Measurements from ENCODE around the gene SLC20A1. TPM values are rescaled to one million over a fixed set of nuclear protein-coding genes. Genes with fewer than 3 reads are reported as not detected.

SLC20A1 gene
- total and polyA plus RNA-seq, 11 donors, result 5.6 to 51.7 (median 12.0) TPM

DNA sequence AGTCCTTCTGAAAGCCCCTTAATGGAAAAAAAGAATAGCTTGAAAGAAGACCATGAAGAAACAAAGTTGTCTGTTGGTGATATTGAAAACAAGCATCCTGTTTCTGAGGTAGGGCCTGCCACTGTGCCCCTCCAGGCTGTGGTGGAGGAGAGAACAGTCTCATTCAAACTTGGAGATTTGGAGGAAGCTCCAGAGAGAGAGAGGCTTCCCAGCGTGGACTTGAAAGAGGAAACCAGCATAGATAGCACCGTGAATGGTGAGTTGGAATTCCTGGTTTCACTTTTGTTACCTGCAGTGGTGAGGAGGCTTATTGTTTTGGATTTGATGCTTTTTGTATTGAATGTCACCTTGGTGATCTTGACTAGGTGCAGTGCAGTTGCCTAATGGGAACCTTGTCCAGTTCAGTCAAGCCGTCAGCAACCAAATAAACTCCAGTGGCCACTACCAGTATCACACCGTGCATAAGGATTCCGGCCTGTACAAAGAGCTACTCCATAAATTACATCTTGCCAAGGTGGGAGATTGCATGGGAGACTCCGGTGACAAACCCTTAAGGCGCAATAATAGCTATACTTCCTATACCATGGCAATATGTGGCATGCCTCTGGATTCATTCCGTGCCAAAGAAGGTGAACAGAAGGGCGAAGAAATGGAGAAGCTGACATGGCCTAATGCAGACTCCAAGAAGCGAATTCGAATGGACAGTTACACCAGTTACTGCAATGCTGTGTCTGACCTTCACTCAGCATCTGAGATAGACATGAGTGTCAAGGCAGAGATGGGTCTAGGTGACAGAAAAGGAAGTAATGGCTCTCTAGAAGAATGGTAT, 13.3 kb downstream of the SLC20A1 start:
- H3K4me1 ChIP-seq, result peaks cover 0 to 28% (median 0%) of the 10 kb centered on the region in 12 donors
- no peak overlapping the region for H3K27ac ChIP-seq
- no peaks in the 10 kb centered on the region for H3K27me3 ChIP-seq
- H3K36me3 ChIP-seq, result peaks cover 2 to 100% (median 98%) of the 10 kb centered on the region in 9 donors
- H3K4me3 ChIP-seq, result no peak overlapping the region
- TF ChIP-seq, protein P1, sequence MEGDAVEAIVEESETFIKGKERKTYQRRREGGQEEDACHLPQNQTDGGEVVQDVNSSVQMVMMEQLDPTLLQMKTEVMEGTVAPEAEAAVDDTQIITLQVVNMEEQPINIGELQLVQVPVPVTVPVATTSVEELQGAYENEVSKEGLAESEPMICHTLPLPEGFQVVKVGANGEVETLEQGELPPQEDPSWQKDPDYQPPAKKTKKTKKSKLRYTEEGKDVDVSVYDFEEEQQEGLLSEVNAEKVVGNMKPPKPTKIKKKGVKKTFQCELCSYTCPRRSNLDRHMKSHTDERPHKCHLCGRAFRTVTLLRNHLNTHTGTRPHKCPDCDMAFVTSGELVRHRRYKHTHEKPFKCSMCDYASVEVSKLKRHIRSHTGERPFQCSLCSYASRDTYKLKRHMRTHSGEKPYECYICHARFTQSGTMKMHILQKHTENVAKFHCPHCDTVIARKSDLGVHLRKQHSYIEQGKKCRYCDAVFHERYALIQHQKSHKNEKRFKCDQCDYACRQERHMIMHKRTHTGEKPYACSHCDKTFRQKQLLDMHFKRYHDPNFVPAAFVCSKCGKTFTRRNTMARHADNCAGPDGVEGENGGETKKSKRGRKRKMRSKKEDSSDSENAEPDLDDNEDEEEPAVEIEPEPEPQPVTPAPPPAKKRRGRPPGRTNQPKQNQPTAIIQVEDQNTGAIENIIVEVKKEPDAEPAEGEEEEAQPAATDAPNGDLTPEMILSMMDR (IDR thresholded peaks at IDR 0.05), result peak in 2 of 12 donors; percentile 12 to 23
- TF ChIP-seq POLR2A (IDR thresholded peaks at IDR 0.05), result no peak
- H3K9me3 ChIP-seq, result no peaks in the 10 kb centered on the region
- DNase-seq (no peak), ATAC-seq (no peak)
- intact Hi-C loops (cut with DNase I), result no loop called here
- WGBS, 4 donors, result 82 to 86% (median 85%) methylated on average over 11 of the region's 11 CpGs

DNA sequence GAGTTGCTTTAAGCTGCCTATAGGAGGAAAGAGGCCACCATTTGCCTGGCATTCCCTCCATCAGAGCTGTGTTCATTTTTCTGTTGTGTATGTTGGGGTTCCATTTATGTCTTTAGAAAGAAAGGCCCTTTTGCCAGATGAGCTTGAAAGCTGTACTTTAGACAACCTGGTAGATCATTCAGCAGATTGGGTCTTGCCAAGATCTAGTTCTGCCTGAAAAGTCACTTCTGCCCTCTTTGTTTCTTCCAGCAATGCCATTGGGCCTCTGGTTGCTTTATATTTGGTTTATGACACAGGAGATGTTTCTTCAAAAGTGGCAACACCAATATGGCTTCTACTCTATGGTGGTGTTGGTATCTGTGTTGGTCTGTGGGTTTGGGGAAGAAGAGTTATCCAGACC, 14.4 kb downstream of the SLC20A1 start:
- Histone ChIP-seq H3K4me3 (no peak overlapping the region), H3K9me3 (no peaks in the 10 kb centered on the region), H3K4me1 (peaks cover 0 to 28% (median 0%) of the 10 kb centered on the region in 12 donors), H3K36me3 (peaks cover 2 to 100% (median 98%) of the 10 kb centered on the region in 9 donors), H3K27me3 (no peaks in the 10 kb centered on the region), H3K27ac (no peak overlapping the region)
- TF ChIP-seq POLR2A (IDR thresholded peaks at IDR 0.05), result no peak
- TF ChIP-seq, protein P1 (IDR thresholded peaks at IDR 0.05), result no peak
- intact Hi-C loops (cut with DNase I), result no loop called here
- no peak for ATAC-seq
- no peak for DNase-seq

DNA sequence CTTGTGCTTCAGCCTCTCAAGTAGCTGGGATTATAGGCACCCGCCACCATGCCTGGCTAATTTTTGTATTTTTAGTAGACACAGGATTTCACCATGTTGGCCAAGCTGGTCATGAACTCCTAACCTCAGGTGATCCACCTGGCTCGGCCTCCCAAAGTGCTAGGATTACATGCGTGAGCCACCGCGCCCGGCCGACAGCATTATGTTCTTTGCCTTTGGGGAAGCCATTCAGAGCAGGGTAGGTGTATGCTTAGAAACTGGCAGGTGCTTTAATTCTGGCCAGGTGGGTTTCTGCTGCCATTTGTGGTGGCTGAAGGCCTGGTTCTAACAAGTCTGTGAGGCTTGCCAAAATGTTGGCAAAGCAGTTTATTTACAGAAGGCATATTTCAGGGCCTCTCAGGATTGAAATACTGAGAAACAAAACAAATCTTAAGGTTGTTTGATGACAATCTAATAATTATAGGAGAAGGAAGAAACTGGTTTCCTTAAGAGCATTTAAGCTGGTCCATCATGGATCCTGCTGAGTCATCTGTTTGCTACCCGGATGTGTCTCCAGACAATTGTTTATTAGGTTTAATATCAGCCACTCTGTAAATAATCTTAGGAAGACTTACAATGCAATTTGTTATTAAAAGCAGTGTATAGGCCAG, 16.0 kb downstream of the SLC20A1 start:
- no peak overlapping the region for H3K27ac ChIP-seq
- H3K9me3 ChIP-seq, result no peaks in the 10 kb centered on the region
- H3K27me3 ChIP-seq, result no peaks in the 10 kb centered on the region
- intact Hi-C loops (cut with DNase I), result no loop called here
- no peak for DNase-seq
- peaks cover 2 to 90% (median 83%) of the 10 kb centered on the region in 9 donors for H3K36me3 ChIP-seq
- H3K4me3 ChIP-seq, result no peak overlapping the region
- WGBS, 4 donors, result 86 to 96% (median 95%) methylated on average over 8 of the region's 8 CpGs
- TF ChIP-seq, protein P1 (IDR thresholded peaks at IDR 0.05), result no peak
- TF ChIP-seq POLR2A (IDR thresholded peaks at IDR 0.05), result no peak
- H3K4me1 ChIP-seq, result peaks cover 0 to 28% (median 0%) of the 10 kb centered on the region in 12 donors
- no peak for ATAC-seq

DNA sequence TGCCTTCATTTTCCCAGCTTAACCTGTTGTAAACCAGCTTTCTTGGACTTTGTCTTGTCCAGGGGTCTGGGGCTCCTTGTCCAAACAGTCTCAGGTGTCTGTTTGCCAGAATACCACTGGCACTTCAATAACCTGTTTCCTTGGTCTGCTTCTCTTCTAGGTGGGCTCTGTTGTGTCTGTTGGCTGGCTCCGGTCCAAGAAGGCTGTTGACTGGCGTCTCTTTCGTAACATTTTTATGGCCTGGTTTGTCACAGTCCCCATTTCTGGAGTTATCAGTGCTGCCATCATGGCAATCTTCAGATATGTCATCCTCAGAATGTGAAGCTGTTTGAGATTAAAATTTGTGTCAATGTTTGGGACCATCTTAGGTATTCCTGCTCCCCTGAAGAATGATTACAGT, 17.0 kb downstream of the SLC20A1 start:
- Histone ChIP-seq H3K9me3 (no peaks in the 10 kb centered on the region), H3K27me3 (no peaks in the 10 kb centered on the region), H3K36me3 (peaks cover 2 to 81% (median 74%) of the 10 kb centered on the region in 9 donors), H3K4me3 (no peak overlapping the region), H3K27ac (no peak overlapping the region), H3K4me1 (peaks cover 0 to 28% (median 0%) of the 10 kb centered on the region in 12 donors)
- TF ChIP-seq POLR2A (IDR thresholded peaks at IDR 0.05), result no peak
- TF ChIP-seq, protein P1 (IDR thresholded peaks at IDR 0.05), result no peak
- 89 to 98% (median 95%) methylated on average over 3 of the region's 3 CpGs for WGBS, 4 donors
- DNase-seq (no peak), ATAC-seq (no peak)
- intact Hi-C loops (cut with DNase I), result no loop called here

Measured in heart left ventricle (tissue), 16 donors.